NB4 (cell line): ENCODE data around the gene ZNF587.

Experiments
- MYC ChIP-seq: IDR thresholded peaks from 2 replicates; pipeline ENCODE4 v1.6.1; 2011; ENCODE audit warnings: low read depth, low read length
- POLR2A ChIP-seq: IDR thresholded peaks from 2 replicates; pipeline ENCODE4 v1.6.1; 2011; ENCODE audit warnings: mild to moderate bottlenecking; ENCODE audit not compliant: insufficient read length; ENCODE audit errors: extremely low read depth
- TF ChIP-seq, protein P1 (sequence below): IDR thresholded peaks from one replicate; pipeline ENCODE4 v1.5.1; 2012; ENCODE audit warnings: low read depth, low read length
- TF ChIP-seq, protein P2 (sequence below): IDR thresholded peaks from 2 replicates; pipeline ENCODE4 v1.6.1; 2011; ENCODE audit warnings: low read depth, low read length

GRCh38 chr19:57914531-57914930 is 64.9 kb downstream of the ZNF587 start:
- TF ChIP-seq, protein P1, sequence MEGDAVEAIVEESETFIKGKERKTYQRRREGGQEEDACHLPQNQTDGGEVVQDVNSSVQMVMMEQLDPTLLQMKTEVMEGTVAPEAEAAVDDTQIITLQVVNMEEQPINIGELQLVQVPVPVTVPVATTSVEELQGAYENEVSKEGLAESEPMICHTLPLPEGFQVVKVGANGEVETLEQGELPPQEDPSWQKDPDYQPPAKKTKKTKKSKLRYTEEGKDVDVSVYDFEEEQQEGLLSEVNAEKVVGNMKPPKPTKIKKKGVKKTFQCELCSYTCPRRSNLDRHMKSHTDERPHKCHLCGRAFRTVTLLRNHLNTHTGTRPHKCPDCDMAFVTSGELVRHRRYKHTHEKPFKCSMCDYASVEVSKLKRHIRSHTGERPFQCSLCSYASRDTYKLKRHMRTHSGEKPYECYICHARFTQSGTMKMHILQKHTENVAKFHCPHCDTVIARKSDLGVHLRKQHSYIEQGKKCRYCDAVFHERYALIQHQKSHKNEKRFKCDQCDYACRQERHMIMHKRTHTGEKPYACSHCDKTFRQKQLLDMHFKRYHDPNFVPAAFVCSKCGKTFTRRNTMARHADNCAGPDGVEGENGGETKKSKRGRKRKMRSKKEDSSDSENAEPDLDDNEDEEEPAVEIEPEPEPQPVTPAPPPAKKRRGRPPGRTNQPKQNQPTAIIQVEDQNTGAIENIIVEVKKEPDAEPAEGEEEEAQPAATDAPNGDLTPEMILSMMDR = no peak
- no peak for TF ChIP-seq POLR2A
- TF ChIP-seq, protein P2, sequence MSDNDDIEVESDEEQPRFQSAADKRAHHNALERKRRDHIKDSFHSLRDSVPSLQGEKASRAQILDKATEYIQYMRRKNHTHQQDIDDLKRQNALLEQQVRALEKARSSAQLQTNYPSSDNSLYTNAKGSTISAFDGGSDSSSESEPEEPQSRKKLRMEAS = no peak
- no peak for TF ChIP-seq MYC
